Measurements from ENCODE around the gene CLTCL1.
"Not testable (repeated sequence)": the region's sequence is repeated elsewhere in the genome, so short reads cannot be mapped to it uniquely, and the experiment has no call there.

The CLTCL1 gene

GRCh38 chr22:19291580-19292457, at the start of gene CLTCL1:
Gene CLTCL1 (minus strand): TSS chr22:19291719. CDS start chr22:19291641, 78 bp downstream.
- FAIRE-seq, result no peak

DNA sequence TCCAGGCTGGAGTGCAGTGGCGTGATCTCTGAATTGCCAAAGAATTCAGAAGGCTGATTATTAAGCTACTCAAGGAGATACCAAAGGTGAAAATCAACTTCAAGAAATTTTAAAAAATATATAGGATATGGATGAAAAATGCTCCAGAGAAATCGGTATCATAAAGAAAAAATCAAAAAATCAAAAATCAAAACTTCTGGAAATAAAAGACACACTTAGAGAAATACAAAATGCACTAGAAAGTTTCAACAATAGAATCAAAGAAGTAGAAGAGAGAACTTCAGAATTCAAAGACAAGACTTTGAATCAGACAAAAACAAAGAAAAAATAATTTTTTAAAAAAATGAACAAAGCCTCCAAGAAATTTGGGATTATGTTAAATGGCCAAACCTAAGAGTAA, 45.6 kb upstream of the CLTCL1 start:
- FAIRE-seq, result peak; percentile 59

- FAIRE-seq, result no peak
Measured at GRCh38 chr22:19336133-19337075, 44.9 kb upstream of the CLTCL1 start.

- FAIRE-seq, result no peak
Measured at GRCh38 chr22:19331975-19332374, 40.5 kb upstream of the CLTCL1 start.

DNA sequence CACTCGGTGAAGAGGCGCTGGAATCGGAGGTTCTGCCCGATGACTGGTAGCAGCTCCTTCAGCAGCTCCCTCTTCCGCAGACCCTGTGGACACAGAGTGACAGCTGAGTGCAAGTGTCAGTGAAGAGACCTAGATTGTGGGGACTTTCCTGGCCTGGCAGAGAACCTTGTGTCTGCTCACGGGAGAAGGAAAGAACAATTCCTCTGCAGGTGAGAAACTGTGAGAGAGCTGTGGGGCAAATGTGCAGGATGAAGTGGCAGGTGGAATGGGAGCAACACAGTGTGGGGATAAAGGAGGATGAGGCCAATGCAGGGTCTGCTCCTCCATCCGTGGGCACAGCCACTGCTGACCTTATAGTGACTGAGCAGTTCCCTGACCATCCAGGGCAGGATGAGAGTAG, 40.0 kb upstream of the CLTCL1 start:
- no peak for FAIRE-seq

DNA sequence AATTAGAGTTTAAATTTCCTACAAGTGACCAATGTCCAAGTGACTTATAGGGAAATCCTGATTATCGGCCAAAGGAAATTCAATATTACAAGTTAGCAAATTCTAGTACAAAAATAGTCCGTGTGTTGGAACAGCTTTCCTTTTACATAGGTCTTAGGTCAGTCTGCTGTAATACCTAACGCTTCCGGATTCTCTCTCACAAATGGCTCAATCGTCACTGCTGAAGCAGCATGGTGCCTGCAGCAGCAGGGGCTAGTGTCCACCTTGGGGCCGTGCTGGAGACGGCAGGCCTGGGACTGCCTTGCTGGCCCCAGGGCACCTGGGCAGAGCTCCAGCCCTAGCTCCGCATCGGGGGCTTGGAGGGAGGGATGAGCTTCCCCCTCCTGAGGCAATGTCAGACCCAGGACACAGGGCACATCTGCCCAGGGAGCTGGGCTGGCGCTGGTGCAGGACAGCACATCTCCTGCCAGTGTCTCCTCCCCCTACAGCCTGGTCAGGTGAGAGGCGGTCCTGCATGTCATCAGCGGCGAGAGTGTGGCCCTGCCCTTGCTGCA, 39.4 kb upstream of the CLTCL1 start:
- FAIRE-seq, result no peak

- FAIRE-seq, result not testable (repeated sequence)
Measured at GRCh38 chr22:19330205-19330604, 38.7 kb upstream of the CLTCL1 start.

GRCh38 chr22:19329454-19329853, 37.9 kb upstream of the CLTCL1 start:
- FAIRE-seq, result no peak

- FAIRE-seq, result no peak
Measured at GRCh38 chr22:19325296-19325948, 33.9 kb upstream of the CLTCL1 start.

DNA sequence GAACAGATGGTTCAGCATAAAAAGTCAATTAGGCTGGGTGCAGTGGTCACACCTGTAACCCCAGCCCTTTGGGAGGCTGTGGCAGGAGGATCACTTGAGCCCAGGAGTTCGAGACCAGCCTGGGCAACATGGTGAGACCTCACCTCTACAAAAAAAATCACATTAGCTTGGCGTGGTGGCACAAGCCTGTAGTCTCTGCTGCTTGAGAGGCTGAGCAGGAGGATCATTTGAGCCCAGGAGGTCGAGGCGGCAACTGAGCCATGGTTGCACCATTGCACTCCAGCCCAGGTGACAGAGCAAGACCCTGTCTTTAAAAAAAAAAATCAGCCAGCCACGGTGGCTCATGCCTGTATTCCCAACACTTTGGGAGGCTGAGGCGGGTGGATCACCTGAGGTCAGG, 31.9 kb upstream of the CLTCL1 start:
- not testable (repeated sequence) for FAIRE-seq

- no peak for FAIRE-seq
Measured at GRCh38 chr22:19321757-19322156, 30.2 kb upstream of the CLTCL1 start.

DNA sequence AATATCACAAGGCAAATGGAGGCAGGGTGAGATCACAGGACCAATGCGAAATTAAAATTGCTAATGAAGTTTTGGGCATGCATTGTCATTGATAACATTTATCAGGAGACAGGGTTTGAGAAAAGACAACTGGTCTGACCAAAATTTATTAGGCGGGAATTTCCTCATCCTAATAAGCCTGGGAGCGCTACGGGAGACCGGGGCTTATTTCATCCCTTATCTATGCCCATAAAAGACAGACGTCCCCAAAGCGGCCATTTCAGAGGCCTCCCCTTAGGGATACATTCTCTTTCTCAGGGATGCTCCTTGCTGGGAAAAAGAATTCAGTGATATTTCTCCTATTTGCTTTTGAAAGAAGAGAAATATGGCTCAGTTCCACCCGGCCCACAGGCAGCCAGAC, 28.6 kb upstream of the CLTCL1 start:
- FAIRE-seq, result not testable (repeated sequence)

DNA sequence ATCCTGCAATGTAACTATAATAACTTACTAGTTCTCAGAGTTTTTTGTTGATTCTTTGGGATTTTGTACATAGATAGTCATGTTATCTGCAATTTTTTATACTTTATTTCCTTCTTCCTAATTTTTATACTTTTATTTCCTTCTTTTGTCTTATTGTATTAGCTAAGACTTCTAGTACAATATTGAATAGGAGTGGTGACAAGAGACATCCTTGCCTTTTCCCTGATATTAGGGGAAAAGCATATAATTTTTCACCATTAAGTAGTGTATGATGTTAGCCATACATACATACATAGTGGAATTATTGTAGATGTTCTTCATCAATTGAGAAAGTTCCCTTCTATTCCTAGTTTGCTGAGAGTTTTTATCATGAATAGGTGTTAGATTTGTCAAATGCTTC, 27.8 kb upstream of the CLTCL1 start:
- no peak for FAIRE-seq

GRCh38 chr22:19317865-19318264, 26.3 kb upstream of the CLTCL1 start:
- FAIRE-seq, result no peak

- FAIRE-seq, result no peak
Measured at GRCh38 chr22:19307872-19308271, 16.4 kb upstream of the CLTCL1 start.

GRCh38 chr22:19306535-19306934, 15.0 kb upstream of the CLTCL1 start:
- FAIRE-seq, result not testable (repeated sequence)

- no peak for FAIRE-seq
Measured at GRCh38 chr22:19304547-19304946, 13.0 kb upstream of the CLTCL1 start.

GRCh38 chr22:19303785-19304184, 12.3 kb upstream of the CLTCL1 start:
- FAIRE-seq, result no peak

GRCh38 chr22:19295733-19296132, 4.2 kb upstream of the CLTCL1 start:
- no peak for FAIRE-seq

- no peak for FAIRE-seq
Measured at GRCh38 chr22:19292458-19293230, 1.1 kb upstream of the CLTCL1 start.

DNA sequence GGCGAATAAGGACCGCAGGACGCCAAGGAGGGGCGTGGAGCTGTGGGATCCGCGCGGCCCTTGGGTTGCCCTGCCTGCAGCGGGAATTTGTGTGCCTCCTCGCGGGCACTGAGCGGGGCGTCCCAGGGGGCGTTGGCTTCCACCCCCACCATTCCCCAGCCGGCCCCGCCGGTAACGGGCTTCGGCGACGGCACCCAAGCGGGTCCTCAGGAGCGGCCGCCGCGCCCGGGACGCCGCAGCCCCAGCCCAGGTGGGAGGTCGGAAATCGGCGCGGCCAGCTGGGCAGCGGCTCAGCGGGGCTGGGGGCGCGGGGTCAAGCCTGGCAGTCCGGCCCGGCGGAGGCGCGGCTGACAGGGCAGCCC, 320 bp downstream of the CLTCL1 start:
- FAIRE-seq, result no peak
